ACC112 (cell line): ENCODE measurements around the gene ENTR1.

Source experiments
- H2AFZ ChIP-seq: fragments of 200-600 bp; sonication (generic); one replicate; pipeline ENCODE4 v1.6.0; 2017; ENCODE audit warnings: antibody characterized with exemption, low read length; ENCODE audit not compliant: unreplicated experiment
- H3K27ac ChIP-seq: fragments of 200-600 bp; sonication (generic); 2 replicates; pipeline ENCODE4 v1.5.1; 2014; ENCODE audit warnings: low read depth, mild to moderate bottlenecking, antibody characterized with exemption, low read length, moderate library complexity
- H3K27me3 ChIP-seq: fragments of 200-600 bp; sonication (generic); 2 replicates; pipeline ENCODE4 v1.6.1; 2014; ENCODE audit warnings: mild to moderate bottlenecking, antibody characterized with exemption, low read length, moderate library complexity, mixed read lengths; ENCODE audit not compliant: insufficient read depth
- H3K36me3 ChIP-seq: fragments of 200-600 bp; sonication (generic); 2 replicates; pipeline ENCODE4 v1.6.1; 2016; ENCODE audit warnings: mild to moderate bottlenecking, antibody characterized with exemption, low read length, moderate library complexity, mixed read lengths; ENCODE audit not compliant: insufficient read depth
- H3K4me1 ChIP-seq: fragments of 200-600 bp; sonication (generic); one replicate; pipeline ENCODE4 v1.6.1; 2016; ENCODE audit warnings: low read length, mixed read lengths; ENCODE audit not compliant: insufficient read depth, unreplicated experiment, control insufficient read depth
- H3K4me3 ChIP-seq: fragments of 200-600 bp; sonication (generic); 2 replicates; pipeline ENCODE4 v1.5.1; 2014; ENCODE audit warnings: mild to moderate bottlenecking, low read depth, low read length
- H3K79me2 ChIP-seq: fragments of 200-600 bp; sonication (generic); one replicate; pipeline ENCODE4 v1.6.0; 2016; ENCODE audit warnings: low read length; ENCODE audit not compliant: control insufficient read depth, unreplicated experiment, insufficient read depth

The ENTR1 gene

DNA sequence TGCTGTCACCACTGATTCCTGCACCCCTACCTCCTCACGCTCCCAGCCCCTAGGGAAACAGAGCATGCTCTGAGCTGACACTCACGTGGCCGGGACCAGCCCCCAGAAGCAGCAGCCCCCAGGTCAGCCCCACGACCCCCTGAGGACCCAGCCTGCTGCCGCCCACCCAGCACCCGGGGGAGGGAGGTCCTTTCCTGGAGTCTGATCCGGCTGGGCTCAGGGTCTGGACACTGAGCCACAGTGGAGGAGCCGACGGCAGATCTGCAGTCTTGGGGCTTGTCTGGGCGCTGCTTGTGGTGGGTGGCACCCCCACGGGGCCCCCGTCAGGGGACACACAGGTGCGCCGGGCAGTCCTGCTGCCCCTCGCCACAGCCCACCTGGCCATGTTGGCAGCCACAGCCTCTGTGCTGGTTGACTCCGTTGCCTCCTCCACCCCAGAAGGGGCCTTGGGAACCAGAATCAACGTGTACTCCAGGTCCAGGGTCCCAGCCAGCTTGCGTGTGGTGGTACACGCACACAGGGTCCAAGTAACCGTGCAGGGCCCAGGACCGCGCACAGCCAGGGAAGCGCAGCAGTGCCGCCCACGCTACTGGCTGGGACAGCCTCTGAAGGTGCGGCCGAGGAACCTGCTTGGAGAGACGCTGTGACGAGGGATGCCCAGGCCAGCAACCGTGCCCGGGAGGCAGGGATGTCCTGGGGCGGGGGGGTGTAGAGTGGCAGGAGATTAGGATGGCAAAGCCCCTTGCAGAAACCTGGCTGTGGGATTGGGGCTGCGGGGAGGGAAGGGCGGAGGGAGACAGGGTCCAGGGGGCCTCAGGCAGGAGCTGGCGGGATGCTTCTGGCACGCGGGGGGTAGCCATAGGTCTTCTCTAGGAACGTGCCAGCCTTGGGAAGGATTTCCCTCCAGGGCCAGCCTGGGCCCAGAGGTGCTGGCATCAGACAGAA is 50.4 kb downstream of the ENTR1 start:
- Histone ChIP-seq H2AFZ (no peak overlapping the region), H3K79me2 (no peaks in the 10 kb centered on the region), H3K4me1 (peaks cover 11% of the 10 kb centered on the region), H3K4me3 (no peak overlapping the region), H3K36me3 (peaks cover 5% of the 10 kb centered on the region; the same call in 1 of the 2 replicates), H3K27me3 (no peaks in the 10 kb centered on the region), H3K27ac (no peak overlapping the region)

DNA sequence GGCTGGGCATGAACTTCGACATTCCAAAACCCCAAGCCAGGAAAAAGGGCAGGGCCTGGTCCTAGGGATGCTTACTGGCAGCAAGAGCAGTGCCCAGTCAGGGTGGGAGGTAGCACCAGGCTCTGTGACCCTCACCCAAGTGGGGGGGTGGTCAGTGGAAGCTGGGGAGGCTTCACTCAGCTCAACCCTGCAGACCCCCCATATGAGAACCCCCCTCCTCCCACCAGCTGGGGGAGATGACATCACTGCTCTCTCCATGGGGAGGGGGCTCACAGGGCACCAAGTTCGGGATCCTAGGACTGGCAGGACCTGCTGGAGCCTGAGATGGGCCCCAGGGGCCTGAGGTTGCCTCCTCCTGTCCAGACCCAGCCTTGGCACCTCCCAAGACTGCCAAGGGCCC is 51.5 kb downstream of the ENTR1 start:
- H3K36me3 ChIP-seq: peaks cover 5% of the 10 kb centered on the region; the same call in 1 of the 2 replicates

DNA sequence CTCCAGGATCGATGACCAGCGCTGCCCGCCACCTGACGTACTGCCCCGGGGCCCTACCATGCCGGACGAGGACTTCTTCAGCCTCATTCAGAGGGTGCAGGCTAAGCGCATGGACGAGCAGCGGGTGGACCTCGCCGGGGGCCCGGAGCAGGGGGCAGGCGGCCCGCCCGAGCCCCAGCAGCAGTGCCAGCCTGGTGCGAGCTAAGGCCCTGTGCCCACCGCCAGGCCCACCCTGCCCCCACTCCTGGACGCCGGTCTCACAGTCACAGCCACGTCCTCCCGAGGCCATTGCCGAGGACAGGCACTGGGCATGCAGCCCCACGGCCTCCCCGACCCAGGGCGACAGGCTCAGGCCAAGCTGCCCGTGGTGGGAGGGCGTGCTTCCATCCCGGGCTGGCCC is 52.4 kb downstream of the ENTR1 start:
- no peaks in the 10 kb centered on the region for H3K79me2 ChIP-seq
- no peaks in the 10 kb centered on the region for H3K27me3 ChIP-seq
- no peak overlapping the region for H3K4me3 ChIP-seq
- peaks cover 16% of the 10 kb centered on the region for H3K4me1 ChIP-seq
- H3K36me3 ChIP-seq: peaks cover 5% of the 10 kb centered on the region; the same call in 1 of the 2 replicates
- no peak overlapping the region for H2AFZ ChIP-seq
- H3K27ac ChIP-seq: no peak overlapping the region

More for the DNA sequence above, 51.5 kb downstream of the ENTR1 start:
- H3K27ac ChIP-seq: no peak overlapping the region
- H3K27me3 ChIP-seq: no peaks in the 10 kb centered on the region
- no peak overlapping the region for H3K4me3 ChIP-seq
- H3K79me2 ChIP-seq: no peaks in the 10 kb centered on the region
- H2AFZ ChIP-seq: no peak overlapping the region
- H3K4me1 ChIP-seq: peaks cover 16% of the 10 kb centered on the region

DNA sequence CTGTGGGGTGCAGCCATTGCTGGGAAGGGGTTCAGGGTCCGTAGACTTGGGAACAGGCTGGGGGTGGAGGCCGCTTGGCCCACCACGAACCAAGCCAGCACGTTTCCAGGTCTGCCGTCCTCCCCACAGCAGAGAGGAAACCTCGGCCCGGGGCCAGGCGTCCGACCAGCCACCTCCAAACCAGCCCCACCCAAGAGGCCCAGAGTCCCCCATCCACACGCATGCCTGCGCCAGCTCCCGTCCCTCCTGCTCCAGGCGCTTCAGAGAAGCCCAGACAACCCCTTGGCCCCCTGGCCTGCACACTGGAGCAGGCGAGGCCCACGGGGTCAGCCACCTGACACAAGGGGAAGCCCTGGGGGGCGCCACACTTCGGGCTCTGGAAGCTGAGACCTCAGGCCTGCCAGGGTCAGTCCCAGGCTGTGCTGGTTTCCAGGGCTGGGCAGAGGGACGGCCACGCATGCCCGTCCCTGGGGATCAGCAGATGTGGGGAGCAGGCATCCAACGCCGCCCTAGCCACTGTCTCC is 53.1 kb downstream of the ENTR1 start:
- Histone ChIP-seq H3K36me3 (peaks cover 5% of the 10 kb centered on the region; the same call in 1 of the 2 replicates), H3K4me3 (no peak overlapping the region), H3K4me1 (peaks cover 10% of the 10 kb centered on the region)

DNA sequence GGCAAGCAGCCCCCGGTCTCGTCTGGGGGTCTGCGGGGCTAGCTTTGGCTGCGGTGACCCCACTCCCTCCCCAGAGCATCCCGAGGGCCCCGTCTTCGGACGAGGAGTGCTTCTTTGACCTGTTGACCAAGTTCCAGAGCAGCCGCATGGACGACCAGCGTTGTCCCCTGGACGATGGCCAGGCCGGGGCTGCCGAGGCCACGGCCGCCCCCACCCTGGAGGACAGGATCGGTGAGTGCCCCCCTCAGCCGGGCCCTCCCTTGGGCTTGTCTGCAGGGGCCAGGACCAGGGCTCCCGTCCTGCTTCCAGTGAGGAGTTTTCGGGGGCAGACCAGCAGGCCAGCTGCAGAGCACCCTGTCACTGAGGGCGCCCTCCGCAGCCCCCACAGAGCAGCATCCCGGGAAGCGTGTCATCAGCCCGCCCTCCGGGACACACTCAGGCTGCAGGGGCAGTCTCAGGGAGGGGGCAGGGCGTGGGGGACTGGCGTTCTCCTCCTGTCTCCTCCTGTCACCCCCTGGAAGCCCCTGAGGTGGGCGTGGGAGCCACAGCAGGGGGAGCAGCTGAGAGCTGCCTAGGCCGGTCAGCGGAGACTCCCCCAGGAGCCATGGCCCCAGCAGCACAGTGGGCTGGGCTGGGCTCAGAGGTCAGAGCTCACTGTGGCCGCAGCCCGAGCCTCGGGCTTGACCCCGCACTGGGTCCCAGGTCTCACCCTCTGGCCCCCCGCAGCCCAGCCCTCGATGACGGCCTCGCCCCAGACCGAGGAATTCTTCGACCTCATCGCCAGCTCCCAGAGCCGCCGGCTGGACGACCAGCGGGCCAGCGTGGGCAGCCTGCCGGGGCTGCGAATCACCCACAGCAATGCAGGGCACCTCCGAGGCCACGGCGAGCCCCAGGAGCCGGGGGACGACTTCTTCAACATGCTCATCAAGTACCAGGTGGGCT is 54.5 kb downstream of the ENTR1 start:
- H3K27ac ChIP-seq: no peak overlapping the region
- no peaks in the 10 kb centered on the region for H3K79me2 ChIP-seq
- no peak overlapping the region for H3K4me3 ChIP-seq
- H3K36me3 ChIP-seq: peaks cover 5% of the 10 kb centered on the region; the same call in 1 of the 2 replicates
- H3K4me1 ChIP-seq: peaks cover 6% of the 10 kb centered on the region
- no peak overlapping the region for H2AFZ ChIP-seq
- H3K27me3 ChIP-seq: no peaks in the 10 kb centered on the region

More for the DNA sequence above, 53.1 kb downstream of the ENTR1 start:
- H2AFZ ChIP-seq: no peak overlapping the region
- H3K79me2 ChIP-seq: no peaks in the 10 kb centered on the region
- no peaks in the 10 kb centered on the region for H3K27me3 ChIP-seq
- no peak overlapping the region for H3K27ac ChIP-seq

DNA sequence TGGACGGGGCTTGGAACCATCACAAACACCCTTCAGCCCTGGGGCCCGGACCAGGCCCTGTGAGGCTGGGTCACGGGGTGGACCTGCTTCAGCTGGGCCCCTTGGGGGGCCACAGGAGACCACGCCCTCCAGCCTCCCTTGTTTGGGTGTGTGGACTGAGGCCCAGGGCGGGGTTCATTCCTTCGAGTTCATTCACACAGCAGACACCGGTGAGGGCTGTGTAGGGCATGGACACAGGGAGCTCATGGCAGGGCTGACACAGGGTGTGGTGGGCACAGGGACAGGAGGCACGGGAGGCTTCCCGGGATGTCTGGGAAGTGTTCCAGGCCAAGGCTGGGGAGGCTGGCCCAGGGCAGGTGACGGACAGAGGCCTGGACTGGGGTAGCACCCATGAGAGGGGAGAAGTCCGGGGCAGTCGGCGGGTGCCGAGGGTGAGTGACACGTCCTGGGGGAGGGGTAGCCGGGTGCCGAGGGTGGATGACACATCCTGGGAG is 55.8 kb downstream of the ENTR1 start:
- Histone ChIP-seq H3K4me3 (no peak overlapping the region), H3K36me3 (peaks cover 5% of the 10 kb centered on the region; the same call in 1 of the 2 replicates), H3K27me3 (no peaks in the 10 kb centered on the region), H3K79me2 (no peaks in the 10 kb centered on the region), H3K27ac (no peak overlapping the region), H3K4me1 (peaks cover 6% of the 10 kb centered on the region), H2AFZ (no peak overlapping the region)

DNA sequence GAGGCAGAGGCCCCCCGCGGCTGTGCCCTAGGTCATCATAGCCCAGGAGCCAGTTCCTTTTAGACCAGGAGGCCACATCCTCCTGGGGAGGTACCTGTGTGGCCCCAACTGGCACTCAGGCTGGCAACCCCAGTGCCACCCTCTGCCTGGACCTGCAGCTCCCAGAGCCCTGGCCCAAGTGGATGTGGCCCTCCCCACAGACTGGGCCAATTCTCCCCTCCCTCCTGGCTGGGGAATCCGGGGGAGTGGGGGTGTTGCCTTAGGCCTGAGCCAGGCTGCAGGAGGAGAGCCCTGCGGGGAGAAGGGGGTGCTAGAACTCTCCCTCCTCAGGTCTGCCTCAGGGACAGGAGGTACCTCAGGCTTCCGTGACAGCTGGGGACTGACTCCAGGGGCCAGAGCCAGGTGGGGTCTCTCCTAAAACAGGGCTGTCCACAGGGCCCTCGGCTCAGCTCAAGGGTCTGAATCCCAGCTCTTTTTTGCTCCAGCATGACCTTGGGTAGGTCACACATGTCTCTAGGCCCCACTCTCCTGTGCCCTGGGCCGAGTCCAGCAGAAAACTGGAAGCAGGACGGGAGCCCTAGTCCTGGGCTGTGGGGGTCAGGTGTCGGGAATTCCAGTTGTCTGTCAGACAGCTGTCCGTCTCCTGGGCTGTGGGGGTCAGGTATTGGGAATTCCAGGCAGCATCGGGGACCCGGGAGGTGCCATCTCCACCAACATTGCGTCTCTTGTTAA is 56.5 kb downstream of the ENTR1 start:
- Histone ChIP-seq H3K4me1 (peaks cover 6% of the 10 kb centered on the region), H2AFZ (no peak overlapping the region), H3K27ac (no peak overlapping the region), H3K36me3 (peaks cover 5% of the 10 kb centered on the region; the same call in 1 of the 2 replicates), H3K79me2 (no peaks in the 10 kb centered on the region), H3K4me3 (no peak overlapping the region), H3K27me3 (no peaks in the 10 kb centered on the region)

DNA sequence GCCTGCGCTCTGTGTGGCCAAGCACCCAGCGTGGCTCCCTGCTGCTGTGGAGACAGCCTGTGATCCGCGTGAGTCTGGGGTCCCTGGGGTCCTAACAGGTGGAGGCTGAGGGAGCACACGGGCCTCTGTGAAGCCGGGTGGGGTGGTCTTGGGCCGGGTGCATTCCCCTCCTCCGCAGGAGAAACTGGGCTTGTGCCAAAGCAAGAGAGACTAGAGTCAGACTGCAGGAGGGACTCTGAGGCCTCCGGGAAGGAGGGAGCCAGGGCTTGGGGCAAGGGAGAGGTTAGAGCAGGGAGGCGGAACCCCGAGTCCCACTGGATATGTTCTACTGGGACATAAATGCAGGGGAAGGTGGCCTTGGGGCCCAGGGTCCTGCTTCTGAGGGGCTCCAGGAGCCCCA is 57.3 kb downstream of the ENTR1 start:
- Histone ChIP-seq H3K36me3 (peaks cover 5% of the 10 kb centered on the region; the same call in 1 of the 2 replicates), H3K27me3 (no peaks in the 10 kb centered on the region)

DNA sequence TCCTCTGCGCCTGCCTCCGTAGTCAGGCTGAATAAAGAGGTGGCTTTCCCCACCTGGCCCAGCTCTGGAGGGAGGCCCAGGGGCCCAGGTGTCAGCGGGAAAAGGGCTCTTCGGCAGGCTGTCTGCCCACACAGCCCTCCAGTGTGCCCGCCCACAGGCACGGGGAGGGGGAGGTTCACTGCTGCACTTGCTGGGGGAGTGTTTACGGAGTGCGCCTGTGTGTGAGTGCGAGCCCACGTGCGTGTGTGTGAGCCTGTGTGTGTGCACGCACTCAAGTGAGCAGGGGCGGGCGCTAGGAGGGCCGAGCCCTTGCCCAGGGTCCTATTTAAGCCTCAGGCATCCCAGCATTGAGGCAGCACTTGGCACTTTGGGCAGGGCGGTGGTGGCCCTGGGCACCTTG is 57.7 kb downstream of the ENTR1 start:
- H3K79me2 ChIP-seq: no peaks in the 10 kb centered on the region
- H3K4me1 ChIP-seq: peaks cover 6% of the 10 kb centered on the region
- H3K27ac ChIP-seq: no peak overlapping the region
- peaks cover 5% of the 10 kb centered on the region; the same call in 1 of the 2 replicates for H3K36me3 ChIP-seq
- H2AFZ ChIP-seq: no peak overlapping the region
- H3K4me3 ChIP-seq: no peak overlapping the region
- H3K27me3 ChIP-seq: no peaks in the 10 kb centered on the region

More for the DNA sequence above, 57.3 kb downstream of the ENTR1 start:
- H3K4me3 ChIP-seq: no peak overlapping the region
- H3K27ac ChIP-seq: no peak overlapping the region
- no peaks in the 10 kb centered on the region for H3K79me2 ChIP-seq
- peaks cover 6% of the 10 kb centered on the region for H3K4me1 ChIP-seq
- no peak overlapping the region for H2AFZ ChIP-seq
